Uterus (tissue), 2 donors: ENCODE data around the gene NEURL1B.

ENCODE experiments used
- CTCF ChIP-seq, 4 experiments: fragments of 200-600 bp in 2 of 4; fragments of 450-650 bp in 2 of 4; sonication (generic) in 2 of 4; IDR thresholded peaks; one replicate each; pipeline ENCODE4 v1.5.1; 2016 to 2019; ENCODE audit warnings: antibody characterized with exemption in 4 of 4, mild to moderate bottlenecking in 2 of 4, moderate library complexity in 1 of 4
- POLR2A ChIP-seq, 2 donors: fragments of 450-650 bp; IDR thresholded peaks; one replicate each; pipeline ENCODE4 v1.6.1; 2016; ENCODE audit warnings: antibody characterized with exemption in 2 of 2, mild to moderate bottlenecking in 1 of 2, moderate library complexity in 1 of 2

DNA sequence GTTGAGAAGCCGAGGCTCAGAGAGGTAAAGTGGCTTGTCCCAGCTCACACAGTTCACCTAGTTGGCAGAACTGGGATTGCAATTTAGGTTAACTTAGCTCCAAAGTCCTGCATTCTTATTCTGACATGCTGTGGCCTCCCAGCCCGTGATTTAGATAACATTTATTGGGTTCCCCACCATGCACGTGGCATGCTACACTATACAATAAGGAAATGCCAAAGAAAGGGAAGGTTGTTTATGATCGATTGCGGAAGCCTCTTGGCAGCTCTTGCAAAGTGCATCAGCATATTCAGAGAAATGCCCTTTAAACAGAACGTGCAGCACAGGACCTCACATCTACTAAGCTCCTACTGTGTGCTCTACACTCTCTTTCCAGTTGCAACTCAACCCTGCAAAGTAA lies 3.2 kb downstream of the NEURL1B start:
- TF ChIP-seq CTCF (IDR thresholded peaks at IDR 0.05) (no peak), POLR2A (IDR thresholded peaks at IDR 0.05) (no peak)
